ENCODE data around the gene STAT6. TPM values are rescaled to one million over a fixed set of nuclear protein-coding genes. Genes with fewer than 3 reads are reported as not detected.

STAT6 gene
- total RNA-seq, 2 donors from 2014 or later: 124 to 237 TPM

DNA sequence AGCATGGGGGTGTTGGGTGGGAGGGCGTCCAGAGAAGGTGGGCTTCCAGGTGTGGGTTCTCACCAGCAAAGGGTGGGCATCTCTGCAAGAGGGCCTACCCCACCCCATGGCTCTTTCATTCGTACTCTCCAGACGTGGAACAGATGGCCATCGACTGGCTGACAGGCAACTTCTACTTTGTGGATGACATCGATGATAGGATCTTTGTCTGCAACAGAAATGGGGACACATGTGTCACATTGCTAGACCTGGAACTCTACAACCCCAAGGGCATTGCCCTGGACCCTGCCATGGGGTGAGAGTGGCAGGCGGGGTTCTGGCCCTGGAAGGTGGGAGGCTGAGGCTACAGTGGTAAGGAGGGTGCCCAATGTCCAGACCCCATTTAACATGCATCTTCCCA is 42.9 kb upstream of the STAT6 start:
- no peak overlapping the region for H3K4me3 ChIP-seq
- WGBS: 81% methylated on average over 6 of the region's 6 CpGs
- peaks cover 0 to 12% of the 10 kb centered on the region in 2 donors for H3K36me3 ChIP-seq
- intact Hi-C loops (cut with DNase I): no loop called here
- H3K27ac ChIP-seq: no peak overlapping the region
- TF ChIP-seq, protein P1, sequence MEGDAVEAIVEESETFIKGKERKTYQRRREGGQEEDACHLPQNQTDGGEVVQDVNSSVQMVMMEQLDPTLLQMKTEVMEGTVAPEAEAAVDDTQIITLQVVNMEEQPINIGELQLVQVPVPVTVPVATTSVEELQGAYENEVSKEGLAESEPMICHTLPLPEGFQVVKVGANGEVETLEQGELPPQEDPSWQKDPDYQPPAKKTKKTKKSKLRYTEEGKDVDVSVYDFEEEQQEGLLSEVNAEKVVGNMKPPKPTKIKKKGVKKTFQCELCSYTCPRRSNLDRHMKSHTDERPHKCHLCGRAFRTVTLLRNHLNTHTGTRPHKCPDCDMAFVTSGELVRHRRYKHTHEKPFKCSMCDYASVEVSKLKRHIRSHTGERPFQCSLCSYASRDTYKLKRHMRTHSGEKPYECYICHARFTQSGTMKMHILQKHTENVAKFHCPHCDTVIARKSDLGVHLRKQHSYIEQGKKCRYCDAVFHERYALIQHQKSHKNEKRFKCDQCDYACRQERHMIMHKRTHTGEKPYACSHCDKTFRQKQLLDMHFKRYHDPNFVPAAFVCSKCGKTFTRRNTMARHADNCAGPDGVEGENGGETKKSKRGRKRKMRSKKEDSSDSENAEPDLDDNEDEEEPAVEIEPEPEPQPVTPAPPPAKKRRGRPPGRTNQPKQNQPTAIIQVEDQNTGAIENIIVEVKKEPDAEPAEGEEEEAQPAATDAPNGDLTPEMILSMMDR (IDR thresholded peaks at IDR 0.05): no peak
- no peak for TF ChIP-seq POLR2AphosphoS5 (IDR thresholded peaks at IDR 0.05)
- no peak for TF ChIP-seq POLR2A (IDR thresholded peaks at IDR 0.05)
- H3K9me3 ChIP-seq: no peaks in the 10 kb centered on the region
- no peaks in the 10 kb centered on the region for H3K27me3 ChIP-seq (replicated peaks; ENCODE audit: insufficient read depth)
- DNase-seq (ENCODE audit: low spot score): no peak
- H3K4me1 ChIP-seq (replicated peaks): peaks cover 4% of the 10 kb centered on the region

DNA sequence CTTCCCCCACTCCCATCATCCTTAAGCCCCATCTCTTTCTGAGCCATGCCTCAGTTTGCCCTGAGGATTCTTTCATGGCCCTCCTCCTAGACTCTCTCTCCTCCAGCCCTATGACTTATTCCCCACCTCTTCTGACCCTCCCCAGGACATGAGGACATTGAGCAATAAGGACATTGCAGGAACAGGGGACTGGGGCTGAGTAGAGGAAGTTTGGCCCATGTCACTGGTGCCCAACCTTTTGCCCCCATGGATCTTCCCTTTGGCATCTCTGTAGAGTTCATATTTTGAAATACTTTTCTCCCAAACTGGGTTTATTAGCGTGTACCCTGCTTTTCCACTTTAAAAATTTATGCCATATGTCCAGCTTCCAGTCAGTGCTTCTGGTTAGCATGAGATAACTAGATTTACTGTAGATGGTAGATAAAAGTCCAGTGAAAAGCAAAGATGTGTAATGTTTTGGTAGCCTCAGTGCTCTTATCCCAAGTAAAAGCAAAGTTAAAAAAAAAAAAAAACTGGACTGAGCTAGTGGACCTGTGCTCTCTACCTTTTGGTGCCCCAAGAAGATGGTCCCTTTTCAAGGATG is 42.3 kb upstream of the STAT6 start:
- TF ChIP-seq, protein P1 (IDR thresholded peaks at IDR 0.05): no peak
- no peak for TF ChIP-seq POLR2AphosphoS5 (IDR thresholded peaks at IDR 0.05)
- no peak for TF ChIP-seq POLR2A (IDR thresholded peaks at IDR 0.05)
- Histone ChIP-seq H3K4me3 (no peak overlapping the region), H3K27me3 (replicated peaks; ENCODE audit: insufficient read depth) (no peaks in the 10 kb centered on the region), H3K9me3 (no peaks in the 10 kb centered on the region), H3K36me3 (peaks cover 0 to 12% of the 10 kb centered on the region in 2 donors), H3K4me1 (replicated peaks) (peaks cover 4% of the 10 kb centered on the region), H3K27ac (peak overlapping the region; percentile 64 to 76)
- DNase-seq (ENCODE audit: low spot score): no peak
- 67% methylated on average over 1 of the region's 1 CpG for WGBS
- intact Hi-C loops (cut with DNase I): no loop called here

DNA sequence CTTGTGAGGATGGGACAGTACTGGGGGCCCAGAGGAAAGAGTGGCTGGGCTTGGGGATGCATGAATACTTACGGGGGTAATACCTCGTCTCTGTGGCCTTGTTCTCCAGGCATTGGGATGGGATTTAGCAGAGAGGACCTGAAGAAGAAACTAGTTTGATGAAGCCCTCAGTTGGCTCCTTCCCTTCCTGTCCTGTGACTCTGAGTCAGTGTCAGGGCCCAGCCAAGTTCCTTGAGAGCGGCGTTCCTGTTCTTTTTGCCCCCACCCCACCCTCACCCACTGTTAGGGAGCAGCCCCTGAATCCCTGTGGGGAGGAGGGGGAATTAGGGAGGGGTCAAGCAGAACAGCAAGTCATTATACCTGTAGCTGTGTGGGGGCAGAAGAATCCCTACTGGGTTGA is 41.5 kb upstream of the STAT6 start:
- Histone ChIP-seq H3K4me1 (replicated peaks) (peaks cover 4% of the 10 kb centered on the region), H3K27ac (peak overlapping the region; percentile 64 to 76), H3K36me3 (peaks cover 0 to 12% of the 10 kb centered on the region in 2 donors), H3K4me3 (no peak overlapping the region), H3K27me3 (replicated peaks; ENCODE audit: insufficient read depth) (no peaks in the 10 kb centered on the region), H3K9me3 (no peaks in the 10 kb centered on the region)
- 44% methylated on average over 4 of the region's 4 CpGs for WGBS
- no peak for DNase-seq (ENCODE audit: low spot score)
- intact Hi-C loops (cut with DNase I): no loop called here
- TF ChIP-seq POLR2A (IDR thresholded peaks at IDR 0.05): no peak
- TF ChIP-seq, protein P1 (IDR thresholded peaks at IDR 0.05): no peak
- TF ChIP-seq POLR2AphosphoS5 (IDR thresholded peaks at IDR 0.05): peak; percentile 37

DNA sequence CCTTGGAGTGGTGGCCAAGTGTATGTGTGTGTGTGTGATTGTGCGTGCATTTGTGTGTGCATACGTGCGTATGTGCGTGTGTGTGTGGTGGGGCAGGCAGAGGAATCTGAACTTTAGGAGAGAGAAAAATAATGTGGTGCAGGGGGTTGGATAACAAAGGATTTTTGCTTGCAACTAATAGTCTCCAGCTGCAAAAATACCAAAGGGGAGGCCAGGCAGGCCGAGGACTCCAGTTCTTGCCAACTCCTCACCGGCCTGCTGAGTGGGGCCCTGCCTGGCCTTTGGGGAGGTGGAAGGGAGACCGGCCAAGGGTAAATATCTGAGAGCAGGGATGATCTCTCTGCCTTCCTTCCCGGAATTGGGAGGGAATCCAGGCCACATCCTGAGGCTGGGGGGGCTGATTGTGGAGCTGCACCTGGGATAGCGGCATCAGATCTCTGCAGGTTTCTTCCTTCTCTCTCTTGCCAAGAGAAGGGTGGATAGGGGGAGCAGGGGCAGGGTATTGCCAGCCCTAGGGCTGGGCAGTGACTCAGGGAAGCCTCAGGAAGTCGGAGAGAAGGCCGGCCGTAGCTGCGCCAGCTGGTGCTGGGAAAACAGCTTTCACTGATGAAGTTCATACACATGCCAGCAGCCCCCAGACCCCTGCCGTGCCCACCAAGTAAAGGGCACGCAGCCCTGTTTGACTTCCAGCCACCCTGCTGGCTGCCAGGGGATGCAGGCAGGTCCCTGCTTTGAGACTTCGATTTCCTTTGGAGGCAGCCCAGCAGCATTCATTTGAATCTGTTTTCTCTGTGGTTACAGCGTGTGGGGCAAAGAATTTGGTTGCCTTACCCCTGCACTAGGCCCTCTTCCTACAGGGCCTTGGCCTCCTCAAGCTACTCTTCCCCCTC is 40.8 kb upstream of the STAT6 start:
- 30% methylated on average over 17 of the region's 17 CpGs for WGBS
- intact Hi-C loops (cut with DNase I): loop anchor here (1.0 kb wide), 1 partner anchor 23 kb away; no protein-coding TSS in a partner anchor
- Histone ChIP-seq H3K27ac (peak overlapping the region; percentile 64 to 76), H3K36me3 (peaks cover 0 to 12% of the 10 kb centered on the region in 2 donors), H3K27me3 (replicated peaks; ENCODE audit: insufficient read depth) (no peaks in the 10 kb centered on the region), H3K4me3 (no peak overlapping the region), H3K4me1 (replicated peaks) (peaks cover 4% of the 10 kb centered on the region), H3K9me3 (no peaks in the 10 kb centered on the region)
- peak; percentile 58 for TF ChIP-seq POLR2AphosphoS5 (IDR thresholded peaks at IDR 0.05)
- no peak for TF ChIP-seq POLR2A (IDR thresholded peaks at IDR 0.05)
- peak; percentile 29 for DNase-seq (ENCODE audit: low spot score)

DNA sequence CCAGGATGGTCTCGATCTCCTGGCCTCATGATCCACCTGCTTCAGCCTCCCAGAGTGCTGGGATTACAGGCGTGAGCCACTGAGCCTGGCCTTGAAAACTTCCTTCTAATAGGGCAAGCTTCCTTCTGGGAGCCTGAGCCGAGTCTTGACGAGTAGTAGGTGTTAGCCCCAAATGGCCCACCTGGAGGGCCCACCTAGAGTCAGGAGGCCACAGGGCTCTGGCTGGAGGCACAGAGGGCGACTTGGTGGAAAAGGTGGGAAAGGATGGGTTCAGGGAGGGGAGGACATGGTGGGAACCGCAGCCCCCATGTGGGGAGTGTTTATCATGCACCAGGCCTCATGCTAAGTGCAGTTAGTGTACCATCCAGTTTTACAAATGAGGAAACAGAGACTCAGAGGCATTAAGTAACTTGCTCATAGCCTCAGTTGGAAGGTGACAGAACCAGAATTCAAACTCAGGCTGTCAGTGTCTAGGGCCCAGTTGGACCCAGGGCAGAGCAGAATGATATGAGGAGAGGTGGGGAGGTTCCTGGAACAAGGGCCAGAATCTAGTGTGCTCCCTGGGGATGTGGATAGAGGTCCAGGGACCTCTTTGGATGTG is 39.3 kb upstream of the STAT6 start:
- no peaks in the 10 kb centered on the region for H3K9me3 ChIP-seq
- H3K4me1 ChIP-seq (replicated peaks): peaks cover 4% of the 10 kb centered on the region
- H3K36me3 ChIP-seq: peaks cover 0 to 3% of the 10 kb centered on the region in 2 donors
- intact Hi-C loops (cut with DNase I): no loop called here
- H3K27me3 ChIP-seq (replicated peaks; ENCODE audit: insufficient read depth): no peaks in the 10 kb centered on the region
- peak overlapping the region; percentile 12 to 76 for H3K27ac ChIP-seq
- WGBS: 92% methylated on average over 6 of the region's 6 CpGs
- no peak overlapping the region for H3K4me3 ChIP-seq
- DNase-seq (ENCODE audit: low spot score): no peak
- TF ChIP-seq POLR2AphosphoS5 (IDR thresholded peaks at IDR 0.05) (no peak), POLR2A (IDR thresholded peaks at IDR 0.05) (no peak)
- TF ChIP-seq, protein P1 (IDR thresholded peaks at IDR 0.05): no peak
